NOMO-1 treated with DMSO at 0.1 percent for 48 hours (cell line): Measurements from ENCODE around the gene RPL13.
A peak's percentile ranks its signal among the peaks of the same experiment; 100 is the strongest.

Experiments
- DNase-seq: peaks from one replicate; lab custom pipeline; 2025; ENCODE audit not compliant: unreplicated experiment; lab: John Stamatoyannopoulos, UW

Gene RPL13

GRCh38 chr16:89560378-89561141, at the start of gene RPL13:
Gene RPL13 (plus strand): TSS chr16:89560682. CDS start chr16:89560960, 278 bp downstream.
- peak; percentile 96 for DNase-seq

GRCh38 chr16:89511374-89511773, 49.1 kb upstream of the RPL13 start:
- no peak for DNase-seq

GRCh38 chr16:89512453-89512852, 48.0 kb upstream of the RPL13 start:
- DNase-seq: no peak

GRCh38 chr16:89517128-89517527, 43.4 kb upstream of the RPL13 start:
- no peak for DNase-seq

- no peak for DNase-seq
These were observed 40.6 kb upstream of the RPL13 start for GRCh38 chr16:89519881-89520280.

- no peak for DNase-seq
These were observed 38.2 kb upstream of the RPL13 start for GRCh38 chr16:89522287-89522686.

- no peak for DNase-seq
These were observed 36.7 kb upstream of the RPL13 start for GRCh38 chr16:89523680-89524344.

GRCh38 chr16:89525146-89525913, 35.2 kb upstream of the RPL13 start:
- no peak for DNase-seq

GRCh38 chr16:89529097-89529496, 31.4 kb upstream of the RPL13 start:
- DNase-seq: no peak

- DNase-seq: no peak
These were observed 29.8 kb upstream of the RPL13 start for GRCh38 chr16:89530401-89531381.

- DNase-seq: no peak
These were observed 28.5 kb upstream of the RPL13 start for GRCh38 chr16:89531821-89532526.

GRCh38 chr16:89534252-89534756, 26.2 kb upstream of the RPL13 start:
- DNase-seq: peak; percentile 98

GRCh38 chr16:89536371-89536770, 24.1 kb upstream of the RPL13 start:
- DNase-seq: no peak

- DNase-seq: no peak
These were observed 23.5 kb upstream of the RPL13 start for GRCh38 chr16:89536886-89537548.

GRCh38 chr16:89537549-89537925, 22.9 kb upstream of the RPL13 start:
- DNase-seq: no peak

- no peak for DNase-seq
These were observed 22.2 kb upstream of the RPL13 start for GRCh38 chr16:89538286-89538685.

- no peak for DNase-seq
These were observed 19.9 kb upstream of the RPL13 start for GRCh38 chr16:89540557-89540956.

- no peak for DNase-seq
These were observed 18.7 kb upstream of the RPL13 start for GRCh38 chr16:89541792-89542191.

- no peak for DNase-seq
These were observed 16.4 kb upstream of the RPL13 start for GRCh38 chr16:89544113-89544512.
